Body of pancreas (tissue), 4 donors: ENCODE results near the gene TELO2. TPM values are rescaled to one million over a fixed set of nuclear protein-coding genes. Genes with fewer than 3 reads are reported as not detected.
A peak's percentile ranks its signal among the peaks of the same experiment; 100 is the strongest.

ENCODE experiments used
- ATAC-seq: fragments of 150-250 bp; one replicate; pipeline ENCODE4 v1.9.1; 2016
- DNase-seq, 4 donors: peaks; one replicate each; pipeline ENCODE4 v3.0.0-alpha.2; 2019
- H3K27ac ChIP-seq, 4 donors: fragments of 200-600 bp; sonication (generic); 1 replicate in 3 of 4; 2 replicates in 1 of 4; pipeline versions ENCODE4 v1.5.1 to v1.6.1; 2016 to 2019; ENCODE audit warnings: mild to moderate bottlenecking in 1 of 4, mixed read lengths in 1 of 4, moderate library complexity in 1 of 4
- H3K27me3 ChIP-seq, 2 donors: fragments of 200-600 bp; sonication (generic); one replicate each; pipeline ENCODE4 v1.6.0; 2016; ENCODE audit warnings: mild to moderate bottlenecking in 1 of 2
- H3K36me3 ChIP-seq, 2 donors: fragments of 200-600 bp; sonication (generic); replicated peaks in 1 of 2; 2 replicates each; pipeline ENCODE4 v1.5.1; 2016; ENCODE audit warnings: low read depth in 2 of 2; ENCODE audit not compliant: insufficient read depth in 1 of 2
- H3K4me1 ChIP-seq: fragments of 200-600 bp; sonication (generic); one replicate; pipeline ENCODE4 v1.6.0; 2016
- H3K4me3 ChIP-seq, 2 donors: fragments of 200-600 bp; sonication (generic); 1 replicate in 1 of 2; 2 replicates in 1 of 2; pipeline ENCODE4 v1.5.1; 2016 to 2019
- H3K9me3 ChIP-seq, 3 donors: fragments of 200-600 bp; sonication (generic); 1 replicate in 2 of 3; 2 replicates in 1 of 3; pipeline ENCODE4 v1.5.1; 2016
- POLR2A ChIP-seq, 3 donors: fragments of 450-650 bp; IDR thresholded peaks; one replicate each; pipeline ENCODE4 v1.6.1; 2016; ENCODE audit warnings: antibody characterized with exemption in 3 of 3, mild to moderate bottlenecking in 2 of 3
- WGBS, 2 donors: methylation state at CpG; one replicate each; pipeline ENCODE4 v1.1.5; 2017; 5-methylcytosine and 5-hydroxymethylcytosine counted together
- intact Hi-C: fragments of 100-400 bp; cut with DNase I; formaldehyde crosslinking; loops from one replicate; pipeline ENCODE4 v1.15.1; 2023
- total RNA-seq, 2 donors: library from RNA; depleted of rRNA; stranded (reverse); fragments of >200 nt; gene quantifications; one replicate each; pipeline ENCODE4 v1.1.0, GENCODE V29; 2016
- TF ChIP-seq, protein P1 (sequence below), 7 experiments: fragments of 450-650 bp in 4 of 7; fragments of 200-600 bp in 3 of 7; sonication (generic) in 3 of 7; IDR thresholded peaks; one replicate each; pipeline ENCODE4 v1.5.1; 2016 to 2019; ENCODE audit warnings: antibody characterized with exemption in 7 of 7

TELO2 gene
- total RNA-seq, 2 donors from 2014 or later, result 25.4 to 76.5 TPM

DNA sequence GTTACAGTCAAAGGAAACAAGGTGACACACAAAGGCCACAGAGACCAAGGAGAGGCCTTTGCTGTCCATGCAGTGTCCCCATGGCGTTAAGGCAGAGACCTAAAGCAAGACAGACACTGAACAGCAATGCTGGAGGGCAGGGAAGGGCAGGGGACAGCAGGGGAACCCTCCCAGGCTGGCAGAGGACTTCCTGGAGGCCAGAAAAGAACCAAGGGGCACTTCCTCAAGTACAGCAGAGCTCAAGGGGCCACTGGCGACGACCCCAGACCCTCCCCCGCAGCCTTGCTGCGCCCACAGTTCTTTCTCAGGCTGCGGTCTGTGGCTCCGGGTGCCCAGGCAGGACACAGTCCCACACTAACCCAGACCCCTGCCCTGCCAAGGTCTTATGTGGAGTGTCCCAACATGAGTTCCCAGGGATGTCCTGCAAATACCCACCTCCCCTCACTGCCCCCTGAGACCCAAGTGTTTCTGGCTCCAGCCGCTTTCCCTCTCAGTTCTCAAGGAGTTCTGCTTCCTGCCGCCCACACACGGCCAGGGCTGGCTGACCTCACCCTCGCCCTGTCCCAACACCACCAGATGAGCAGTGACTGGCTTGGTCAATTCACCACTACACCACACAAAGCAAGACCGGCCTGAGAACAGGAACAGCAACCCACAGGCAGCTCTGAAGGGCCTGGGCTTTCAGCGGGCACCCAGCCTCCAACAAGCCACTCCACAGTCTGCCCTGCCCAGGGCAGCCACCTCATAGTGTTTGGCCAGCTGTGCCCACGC is 22.5 kb upstream of the TELO2 start:
- DNase-seq (peak in 1 of 4 donors; percentile 70), ATAC-seq (no peak)
- H3K9me3 ChIP-seq, result no peaks in the 10 kb centered on the region
- WGBS, 2 donors, result 67% methylated on average over 12 to 14 of the region's 14 CpGs
- intact Hi-C loops, result no loop called here
- no peaks in the 10 kb centered on the region for H3K36me3 ChIP-seq
- peak overlapping the region in 2 of 4 donors; percentile 4 to 66 for H3K27ac ChIP-seq
- H3K4me1 ChIP-seq, result peaks cover 19% of the 10 kb centered on the region
- no peak overlapping the region for H3K4me3 ChIP-seq
- TF ChIP-seq, protein P1, sequence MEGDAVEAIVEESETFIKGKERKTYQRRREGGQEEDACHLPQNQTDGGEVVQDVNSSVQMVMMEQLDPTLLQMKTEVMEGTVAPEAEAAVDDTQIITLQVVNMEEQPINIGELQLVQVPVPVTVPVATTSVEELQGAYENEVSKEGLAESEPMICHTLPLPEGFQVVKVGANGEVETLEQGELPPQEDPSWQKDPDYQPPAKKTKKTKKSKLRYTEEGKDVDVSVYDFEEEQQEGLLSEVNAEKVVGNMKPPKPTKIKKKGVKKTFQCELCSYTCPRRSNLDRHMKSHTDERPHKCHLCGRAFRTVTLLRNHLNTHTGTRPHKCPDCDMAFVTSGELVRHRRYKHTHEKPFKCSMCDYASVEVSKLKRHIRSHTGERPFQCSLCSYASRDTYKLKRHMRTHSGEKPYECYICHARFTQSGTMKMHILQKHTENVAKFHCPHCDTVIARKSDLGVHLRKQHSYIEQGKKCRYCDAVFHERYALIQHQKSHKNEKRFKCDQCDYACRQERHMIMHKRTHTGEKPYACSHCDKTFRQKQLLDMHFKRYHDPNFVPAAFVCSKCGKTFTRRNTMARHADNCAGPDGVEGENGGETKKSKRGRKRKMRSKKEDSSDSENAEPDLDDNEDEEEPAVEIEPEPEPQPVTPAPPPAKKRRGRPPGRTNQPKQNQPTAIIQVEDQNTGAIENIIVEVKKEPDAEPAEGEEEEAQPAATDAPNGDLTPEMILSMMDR (IDR thresholded peaks at IDR 0.05), result no peak
- peak in 1 of 3 donors; percentile 46 for TF ChIP-seq POLR2A (IDR thresholded peaks at IDR 0.05)
- no peaks in the 10 kb centered on the region for H3K27me3 ChIP-seq

DNA sequence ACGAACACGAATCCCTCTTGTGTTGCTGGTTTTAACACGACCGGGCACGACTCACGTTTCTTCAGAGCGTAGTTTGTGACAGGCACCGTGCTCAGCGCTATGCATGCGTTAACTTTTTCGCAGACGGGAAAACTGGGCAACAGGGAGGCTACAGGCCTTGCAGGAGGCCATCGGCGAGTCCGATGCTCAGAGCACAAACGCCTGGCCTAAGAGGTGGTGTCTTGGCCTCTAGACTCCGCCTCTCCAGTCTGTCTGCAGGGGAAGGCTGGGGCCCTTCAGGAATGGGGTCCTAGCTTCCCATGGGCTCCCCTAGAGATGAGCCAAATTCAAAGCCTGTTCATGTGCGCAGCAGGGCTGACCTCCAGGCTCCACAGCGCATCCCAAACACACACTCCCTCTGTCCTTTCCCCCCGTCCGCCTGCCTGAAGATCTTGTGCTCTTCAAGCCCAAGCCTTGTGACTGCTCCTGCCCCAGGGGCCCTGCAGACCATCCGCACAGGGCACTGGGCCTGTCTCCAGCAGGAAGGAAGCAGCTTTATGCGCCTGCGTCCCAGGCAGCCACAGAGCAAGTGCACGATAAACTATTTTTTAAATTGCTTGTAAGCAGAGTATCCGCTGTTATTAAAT is 21.5 kb upstream of the TELO2 start:
- H3K36me3 ChIP-seq, result no peaks in the 10 kb centered on the region
- 79 to 86% methylated on average over 26 of the region's 26 CpGs for WGBS, 2 donors
- H3K9me3 ChIP-seq, result no peaks in the 10 kb centered on the region
- no peak overlapping the region for H3K4me3 ChIP-seq
- H3K27me3 ChIP-seq, result no peaks in the 10 kb centered on the region
- ATAC-seq (no peak), DNase-seq (no peak)
- peak overlapping the region in 1 of 4 donors; percentile 66 for H3K27ac ChIP-seq
- TF ChIP-seq POLR2A (IDR thresholded peaks at IDR 0.05), result no peak
- TF ChIP-seq, protein P1 (IDR thresholded peaks at IDR 0.05), result no peak
- H3K4me1 ChIP-seq, result peaks cover 23% of the 10 kb centered on the region
- intact Hi-C loops, result no loop called here

DNA sequence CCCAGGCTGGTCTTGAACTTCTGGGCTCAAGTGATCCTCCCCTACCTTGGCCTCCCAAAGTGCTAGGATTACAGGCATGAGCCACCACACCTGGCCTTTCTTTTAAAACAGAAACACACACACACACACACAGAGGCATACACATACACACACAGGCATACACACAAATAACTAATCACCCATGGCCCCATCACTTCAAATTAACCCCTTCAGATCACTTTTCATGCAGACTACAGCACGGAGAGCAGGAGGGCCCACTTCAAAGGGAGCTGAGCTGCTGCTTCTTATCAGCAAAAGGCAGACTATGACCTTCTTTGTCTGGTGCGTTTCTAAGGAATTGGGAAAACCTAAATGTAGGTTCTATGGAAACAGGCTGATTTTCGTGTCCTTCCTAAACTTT is 20.2 kb upstream of the TELO2 start:
- TF ChIP-seq POLR2A (IDR thresholded peaks at IDR 0.05), result no peak
- TF ChIP-seq, protein P1 (IDR thresholded peaks at IDR 0.05), result no peak
- no peaks in the 10 kb centered on the region for H3K27me3 ChIP-seq
- no peaks in the 10 kb centered on the region for H3K9me3 ChIP-seq
- intact Hi-C loops, result no loop called here
- peaks cover 23% of the 10 kb centered on the region for H3K4me1 ChIP-seq
- ATAC-seq (no peak), DNase-seq (no peak)
- H3K27ac ChIP-seq, result no peak overlapping the region
- 51 to 58% methylated on average over 3 of the region's 3 CpGs for WGBS, 2 donors
- no peaks in the 10 kb centered on the region for H3K36me3 ChIP-seq
- no peak overlapping the region for H3K4me3 ChIP-seq

DNA sequence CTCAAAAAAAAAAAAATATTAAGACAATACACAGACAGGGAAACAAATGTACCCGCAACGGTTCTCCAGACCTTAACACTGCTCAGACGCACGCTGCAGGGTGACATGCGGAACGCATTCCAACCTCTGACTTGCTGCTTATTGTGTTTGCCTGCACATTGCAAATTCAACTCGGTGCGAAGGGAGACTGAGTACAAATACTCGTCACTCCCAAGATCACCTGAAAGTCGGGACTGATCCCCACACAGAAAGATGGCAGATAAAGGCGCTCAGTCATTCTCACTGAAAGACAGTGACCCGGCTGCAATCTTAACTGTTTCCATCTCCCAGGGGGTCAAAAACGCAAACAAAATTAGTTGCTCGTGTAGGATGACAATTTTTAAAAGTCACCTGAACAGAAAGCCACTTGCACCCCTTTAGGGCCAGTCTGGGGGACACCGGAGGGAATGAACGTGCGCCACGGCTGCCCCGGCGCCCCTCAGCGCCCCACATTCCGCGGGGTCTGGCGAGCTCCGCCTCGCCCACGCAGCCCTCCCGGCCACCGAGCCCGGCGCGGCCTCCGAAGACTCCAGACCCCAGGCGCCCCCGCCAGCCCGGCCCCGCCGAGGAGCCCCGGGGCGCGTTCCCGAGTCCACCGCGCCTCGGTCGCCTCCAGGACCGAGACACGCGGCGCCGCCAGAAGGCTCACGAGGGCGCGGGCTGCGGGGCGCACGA is 18.9 kb upstream of the TELO2 start:
- ATAC-seq (no peak), DNase-seq (no peak)
- no peaks in the 10 kb centered on the region for H3K36me3 ChIP-seq
- peak overlapping the region; percentile 75 to 90 (median 82) for H3K27ac ChIP-seq
- no peak for TF ChIP-seq POLR2A (IDR thresholded peaks at IDR 0.05)
- TF ChIP-seq, protein P1 (IDR thresholded peaks at IDR 0.05), result no peak
- intact Hi-C loops, result no loop called here
- peak overlapping the region; percentile 71 to 91 for H3K4me3 ChIP-seq
- no peaks in the 10 kb centered on the region for H3K27me3 ChIP-seq
- H3K9me3 ChIP-seq, result no peaks in the 10 kb centered on the region
- H3K4me1 ChIP-seq, result peaks cover 23% of the 10 kb centered on the region
- 8 to 48% methylated on average over 5 to 44 of the region's 57 CpGs for whole genome bisulfite sequencing, 2 donors
